HUES48 (cell line): ENCODE results near the gene ADCY6.

Experiments
- H3K27ac ChIP-seq: one replicate; pipeline ENCODE4 v1.7.0; 2013; ENCODE audit warnings: low read depth, low read length, inconsistent platforms
- H3K27me3 ChIP-seq: 2 replicates; pipeline ENCODE4 v1.6.1; 2013; ENCODE audit warnings: mild to moderate bottlenecking, low read length; ENCODE audit not compliant: control insufficient read depth, insufficient read depth
- H3K36me3 ChIP-seq: 2 replicates; pipeline ENCODE4 v1.6.1; 2013; ENCODE audit warnings: low read length; ENCODE audit not compliant: control insufficient read depth, insufficient read depth
- H3K4me1 ChIP-seq: 2 replicates; pipeline ENCODE4 v1.6.1; 2013; ENCODE audit warnings: mild to moderate bottlenecking, low read length; ENCODE audit not compliant: control insufficient read depth, insufficient read depth
- H3K4me3 ChIP-seq: 2 replicates; pipeline ENCODE4 v1.5.1; 2013; ENCODE audit warnings: mild to moderate bottlenecking, low read depth, low read length
- H3K9ac ChIP-seq: 2 replicates; pipeline ENCODE4 v1.6.1; 2013; ENCODE audit warnings: mild to moderate bottlenecking, low read depth, low read length, moderate library complexity
- H3K9me3 ChIP-seq: 2 replicates; pipeline ENCODE4 v1.6.1; 2013; ENCODE audit warnings: low read length; ENCODE audit not compliant: control insufficient read depth, insufficient read depth

Gene ADCY6

DNA sequence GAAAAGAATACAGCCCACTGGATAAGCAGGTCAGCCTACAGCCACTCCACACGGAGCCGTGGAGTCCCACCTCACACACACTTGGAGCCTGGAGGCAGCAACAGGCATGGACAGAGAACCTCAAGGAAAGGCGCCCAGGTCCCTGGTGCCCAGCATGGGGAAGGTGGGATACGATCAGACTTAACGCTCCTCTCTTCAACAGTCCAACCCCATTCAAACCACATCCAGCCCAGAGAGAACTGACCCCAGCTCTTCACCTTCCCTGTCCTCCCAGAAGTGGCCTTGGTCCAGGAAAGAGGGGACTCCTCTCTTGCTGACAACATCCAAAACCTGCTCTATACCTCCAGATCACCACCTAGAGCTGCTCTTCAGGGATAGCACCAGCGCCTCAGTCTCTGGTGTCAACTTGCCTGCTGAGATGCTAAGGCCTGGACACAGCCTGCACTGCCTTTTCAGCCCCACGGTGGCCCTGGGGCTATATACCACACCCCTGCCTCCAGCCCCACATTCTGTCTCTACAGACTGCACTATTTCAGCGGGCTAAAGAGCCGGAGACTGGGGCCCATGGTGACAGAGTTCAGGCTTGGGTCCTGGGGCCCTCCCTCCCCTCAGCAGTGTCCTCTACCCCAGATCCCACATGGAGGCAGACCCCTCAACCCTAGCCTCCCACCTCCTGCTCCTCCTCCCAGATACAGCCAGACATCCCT lies 7.0 kb downstream of the ADCY6 start:
- Histone ChIP-seq H3K4me3 (no peak overlapping the region), H3K27me3 (no peaks in the 10 kb centered on the region), H3K4me1 (peaks cover 15% of the 10 kb centered on the region), H3K36me3 (no peaks in the 10 kb centered on the region), H3K27ac (no peak overlapping the region), H3K9me3 (no peaks in the 10 kb centered on the region), H3K9ac (no peak overlapping the region)

DNA sequence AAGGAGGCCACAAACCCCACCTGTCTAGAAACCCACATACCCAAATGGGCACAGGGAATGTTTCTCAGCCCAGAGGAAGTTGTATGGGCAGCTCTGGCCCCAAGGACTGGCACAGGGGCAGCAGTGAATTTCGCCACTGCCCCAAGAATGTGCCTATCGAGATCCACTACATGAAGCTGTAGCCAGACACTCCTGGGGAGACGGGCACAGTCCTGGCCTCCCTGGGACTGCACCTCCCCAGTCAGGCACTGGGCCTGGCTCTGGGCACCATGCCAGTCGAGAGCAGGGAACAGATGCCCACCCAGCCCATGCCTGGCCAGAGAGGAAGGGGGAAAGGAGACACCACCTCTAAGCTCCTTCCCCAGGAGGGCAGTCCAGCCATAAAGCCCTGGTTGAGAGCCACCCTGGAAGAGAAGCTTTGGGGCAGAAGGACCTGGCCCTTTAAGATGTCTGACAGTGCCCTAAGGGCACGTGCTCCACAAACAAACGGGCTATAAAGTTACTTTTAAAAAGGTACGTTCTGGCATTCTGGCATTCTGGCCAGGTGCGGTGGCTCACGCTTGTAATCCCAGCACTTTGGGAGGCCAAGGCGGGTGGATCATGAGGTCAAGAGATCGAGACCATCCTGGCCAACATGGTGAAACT lies 8.4 kb downstream of the ADCY6 start:
- Histone ChIP-seq H3K36me3 (0 out of 2 replicates have a peak, but pooled peaks cover 5% of the 10 kb centered on the region), H3K27ac (no peak overlapping the region), H3K27me3 (no peaks in the 10 kb centered on the region), H3K9ac (no peak overlapping the region), H3K9me3 (no peaks in the 10 kb centered on the region), H3K4me3 (no peak overlapping the region), H3K4me1 (peaks cover 15% of the 10 kb centered on the region)

DNA sequence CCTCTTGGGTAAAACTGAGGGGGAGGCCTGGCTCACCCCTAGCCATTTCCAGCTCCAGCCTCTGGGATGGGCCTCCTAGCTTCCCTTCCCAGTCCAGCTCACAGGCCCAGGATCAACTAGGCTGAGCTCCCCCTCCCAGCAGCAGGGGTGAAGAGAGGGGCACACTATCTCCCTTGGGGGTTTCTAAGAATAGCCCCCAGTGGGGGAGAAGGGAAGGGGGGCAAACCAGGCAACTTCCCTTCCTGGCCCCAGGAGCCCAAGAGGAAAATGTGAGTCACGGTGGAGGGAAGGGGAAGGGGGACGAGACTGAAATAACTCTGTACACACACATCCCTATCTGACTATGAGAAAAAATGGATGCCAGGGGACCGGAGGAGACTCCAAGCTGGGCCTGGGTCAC lies 9.0 kb downstream of the ADCY6 start:
- Histone ChIP-seq H3K9ac (no peak overlapping the region), H3K27ac (no peak overlapping the region)

DNA sequence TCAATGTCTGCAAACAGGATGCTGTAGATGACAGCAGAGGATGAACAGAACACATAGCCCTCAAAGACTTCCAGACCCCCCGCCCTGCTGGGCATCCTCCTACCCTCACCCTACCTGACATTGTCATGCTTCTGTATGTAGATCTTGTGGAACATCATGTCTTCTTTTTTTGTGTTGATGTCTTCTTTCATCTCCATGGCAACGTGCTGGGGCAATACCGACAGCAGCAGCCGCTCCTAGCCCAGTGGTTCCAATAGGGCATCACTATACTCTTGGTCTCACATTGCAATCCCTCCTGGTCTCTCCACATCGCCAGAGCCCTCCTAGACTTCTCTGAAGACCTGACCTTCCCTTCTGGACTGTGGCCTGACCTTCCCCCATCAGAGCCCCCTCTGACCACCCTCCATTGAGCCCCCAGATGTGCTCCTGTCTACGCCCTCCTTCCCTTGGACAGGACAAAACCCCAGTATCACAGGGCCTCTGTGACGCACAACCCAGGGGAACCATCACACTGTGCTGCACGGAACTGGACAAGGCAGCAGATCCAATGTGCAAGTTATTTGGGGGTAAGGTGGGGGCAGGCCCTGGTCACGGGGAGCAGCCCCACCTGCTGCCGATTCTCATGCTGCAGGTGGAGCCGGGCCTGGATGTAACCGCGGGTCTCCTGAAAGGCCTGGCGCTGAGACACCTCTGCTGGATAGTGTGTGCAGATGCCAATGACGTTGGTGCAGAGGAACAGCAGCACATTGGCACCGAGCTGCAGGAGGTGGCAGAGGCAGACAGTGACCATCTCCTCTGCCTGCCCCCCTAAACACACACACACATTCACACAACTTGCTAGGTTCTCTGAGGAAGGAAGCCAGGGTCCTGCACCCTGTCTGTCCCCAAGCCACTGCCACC lies 11.1 kb downstream of the ADCY6 start:
- peaks cover 15% of the 10 kb centered on the region for H3K4me1 ChIP-seq
- peaks cover 31% of the 10 kb centered on the region for H3K36me3 ChIP-seq
- no peaks in the 10 kb centered on the region for H3K27me3 ChIP-seq
- H3K9me3 ChIP-seq: no peaks in the 10 kb centered on the region
- H3K4me3 ChIP-seq: no peak overlapping the region
- H3K9ac ChIP-seq: no peak overlapping the region
- no peak overlapping the region for H3K27ac ChIP-seq

More for the DNA sequence above, 9.0 kb downstream of the ADCY6 start:
- H3K27me3 ChIP-seq: no peaks in the 10 kb centered on the region
- no peaks in the 10 kb centered on the region for H3K9me3 ChIP-seq
- H3K36me3 ChIP-seq: peaks cover 11% of the 10 kb centered on the region
- no peak overlapping the region for H3K4me3 ChIP-seq
- H3K4me1 ChIP-seq: peaks cover 15% of the 10 kb centered on the region

DNA sequence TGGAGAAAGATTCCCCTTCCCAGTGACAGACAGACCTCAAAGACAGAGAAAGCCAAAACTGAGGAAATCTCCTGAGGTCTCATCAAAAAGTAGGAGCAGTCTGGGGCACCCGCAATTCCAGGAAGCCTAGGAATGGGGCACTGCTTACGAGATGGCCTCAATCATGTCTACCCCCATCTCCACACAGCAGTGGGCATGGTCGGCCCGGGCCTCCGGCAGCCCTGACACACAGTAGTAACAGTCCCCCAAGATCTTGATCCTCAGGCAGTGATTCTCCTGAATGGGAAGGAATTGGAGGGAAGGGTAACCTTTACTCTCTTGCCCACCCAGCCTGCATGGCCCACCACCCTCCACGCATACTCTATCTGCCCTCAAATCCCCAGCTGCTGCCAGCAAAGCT lies 11.9 kb downstream of the ADCY6 start:
- Histone ChIP-seq H3K9ac (no peak overlapping the region), H3K27me3 (no peaks in the 10 kb centered on the region), H3K4me3 (no peak overlapping the region), H3K9me3 (no peaks in the 10 kb centered on the region), H3K36me3 (peaks cover 39% of the 10 kb centered on the region), H3K27ac (no peak overlapping the region), H3K4me1 (peaks cover 15% of the 10 kb centered on the region)

DNA sequence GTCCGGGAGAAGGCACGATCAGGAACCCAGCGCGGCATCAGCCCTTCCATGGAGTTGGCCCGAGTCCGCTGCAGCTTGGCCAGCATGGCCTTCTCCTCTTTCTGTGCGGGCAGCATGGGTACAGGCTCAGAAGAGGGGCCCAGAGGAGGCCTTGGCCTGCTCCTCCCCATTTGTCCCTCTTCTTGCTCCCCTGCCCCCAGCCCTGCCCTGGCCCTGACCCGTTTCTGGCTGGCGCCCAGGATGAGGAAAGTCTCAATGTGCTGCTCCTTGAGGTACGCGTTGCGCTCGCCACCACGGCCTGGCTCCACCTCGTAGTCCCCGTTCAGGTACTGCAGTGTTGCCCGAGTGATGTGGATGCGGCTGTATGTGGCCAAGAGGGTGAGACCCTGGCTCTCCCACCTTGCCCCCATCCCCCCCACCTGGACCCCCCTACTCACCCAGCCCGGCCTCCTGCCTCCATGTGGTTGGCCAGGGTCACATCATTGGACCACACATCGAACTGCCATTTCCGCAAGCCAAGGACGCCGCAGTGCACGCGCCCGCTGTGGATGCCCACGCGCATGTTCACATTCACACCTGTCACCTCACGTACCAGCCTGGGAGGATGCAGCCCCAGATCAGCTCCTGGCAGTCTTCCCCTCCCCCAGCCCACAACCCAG lies 12.8 kb downstream of the ADCY6 start:
- Histone ChIP-seq H3K9me3 (no peaks in the 10 kb centered on the region), H3K27ac (no peak overlapping the region), H3K27me3 (no peaks in the 10 kb centered on the region), H3K9ac (no peak overlapping the region), H3K36me3 (peaks cover 47% of the 10 kb centered on the region), H3K4me3 (no peak overlapping the region), H3K4me1 (peaks cover 15% of the 10 kb centered on the region)

DNA sequence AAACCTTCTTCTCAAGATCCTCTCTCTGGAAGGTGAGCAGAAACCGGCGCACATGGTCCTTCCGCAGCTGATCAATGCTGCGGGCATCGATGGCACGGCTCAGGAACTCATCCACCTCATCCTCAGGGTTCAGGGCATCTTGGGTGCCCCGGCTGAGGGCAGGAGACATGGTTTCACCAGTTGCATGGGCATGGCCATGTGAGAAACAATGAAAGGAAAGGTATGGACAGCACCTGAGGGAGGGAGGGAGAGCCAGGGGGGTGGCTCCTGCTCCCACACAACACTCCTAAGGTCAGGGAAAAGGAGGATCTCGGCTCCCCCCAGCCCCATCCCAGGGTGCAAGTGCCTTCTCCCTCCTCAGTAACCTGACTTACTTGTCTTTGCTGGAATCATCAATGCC lies 13.6 kb downstream of the ADCY6 start:
- no peaks in the 10 kb centered on the region for H3K9me3 ChIP-seq
- peaks cover 55% of the 10 kb centered on the region for H3K36me3 ChIP-seq
- H3K27ac ChIP-seq: no peak overlapping the region
- H3K4me1 ChIP-seq: peaks cover 15% of the 10 kb centered on the region
- H3K4me3 ChIP-seq: no peak overlapping the region
- no peaks in the 10 kb centered on the region for H3K27me3 ChIP-seq
- no peak overlapping the region for H3K9ac ChIP-seq

DNA sequence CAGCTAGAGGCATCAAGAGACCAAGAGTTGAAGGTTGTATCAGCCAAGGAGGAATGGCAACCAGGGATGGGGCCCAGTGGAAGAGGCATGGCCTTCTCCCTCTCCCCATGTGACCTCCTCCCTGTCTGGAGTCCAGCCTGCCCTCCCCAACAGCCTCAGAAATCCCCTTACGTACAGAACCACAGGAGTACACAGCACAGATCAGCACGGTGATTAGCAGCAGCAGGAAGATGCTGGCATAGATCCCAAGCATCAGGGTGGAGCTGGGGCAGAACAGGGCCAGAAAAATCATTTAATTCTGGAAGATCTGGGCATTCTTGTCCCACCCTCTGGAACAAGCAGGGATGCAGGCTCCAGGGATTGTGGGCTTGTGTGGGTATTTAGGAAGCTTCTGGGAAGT lies 14.4 kb downstream of the ADCY6 start:
- peaks cover 55% of the 10 kb centered on the region for H3K36me3 ChIP-seq
- H3K9me3 ChIP-seq: no peaks in the 10 kb centered on the region
- H3K27me3 ChIP-seq: no peaks in the 10 kb centered on the region
- no peak overlapping the region for H3K4me3 ChIP-seq
- H3K27ac ChIP-seq: no peak overlapping the region
- no peak overlapping the region for H3K9ac ChIP-seq
- H3K4me1 ChIP-seq: peaks cover 15% of the 10 kb centered on the region

DNA sequence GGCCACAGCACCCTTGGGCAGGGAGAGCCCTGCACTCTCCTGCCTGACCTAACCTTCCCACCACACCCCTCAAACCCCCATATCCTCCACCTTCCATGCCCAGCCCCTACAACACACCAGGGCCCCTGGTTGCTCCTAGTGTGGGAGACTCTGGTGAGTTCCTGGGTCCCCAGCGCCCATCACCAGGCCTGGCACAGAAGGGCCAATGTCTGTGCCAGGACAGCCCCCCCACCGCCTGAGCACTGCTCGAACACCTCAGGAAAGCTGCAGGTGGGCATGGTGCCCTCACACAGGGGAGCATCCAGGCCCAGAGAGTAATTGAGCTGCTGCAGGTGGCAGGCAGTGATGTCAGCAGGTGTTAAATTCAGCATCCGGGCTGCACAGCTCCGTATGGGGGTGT lies 15.2 kb downstream of the ADCY6 start:
- no peak overlapping the region for H3K9ac ChIP-seq
- H3K4me1 ChIP-seq: peaks cover 20% of the 10 kb centered on the region
- H3K9me3 ChIP-seq: no peaks in the 10 kb centered on the region
- H3K27ac ChIP-seq: no peak overlapping the region
- no peak overlapping the region for H3K4me3 ChIP-seq
- H3K27me3 ChIP-seq: no peaks in the 10 kb centered on the region
- H3K36me3 ChIP-seq: peaks cover 59% of the 10 kb centered on the region

DNA sequence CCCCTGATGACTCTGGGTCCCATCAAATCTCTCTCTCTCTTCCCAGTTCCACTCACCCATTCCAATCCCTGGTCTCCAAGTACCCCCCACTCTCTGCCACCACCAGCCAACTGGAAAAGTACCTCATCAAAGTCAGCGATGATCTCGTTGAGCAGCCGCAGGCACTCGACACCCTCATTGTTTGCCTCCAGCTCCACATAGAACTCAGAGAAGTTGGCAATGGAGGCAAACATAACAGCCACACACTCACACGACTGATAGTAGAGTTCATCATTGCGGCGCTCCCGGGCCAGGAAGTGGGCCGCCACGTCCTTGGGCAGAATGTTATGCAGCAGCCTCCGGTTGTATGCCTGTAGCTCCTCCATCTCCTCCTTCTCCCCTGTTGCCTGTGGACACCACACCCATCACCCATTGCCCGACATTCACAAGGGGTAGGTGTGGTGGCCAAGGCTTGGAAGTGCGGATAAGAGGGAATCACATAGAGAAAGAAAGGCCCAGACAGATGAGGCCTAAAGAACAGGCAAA lies 17.2 kb downstream of the ADCY6 start:
- peaks cover 61% of the 10 kb centered on the region for H3K36me3 ChIP-seq

More for the DNA sequence above, 17.2 kb downstream of the ADCY6 start:
- H3K9me3 ChIP-seq: no peaks in the 10 kb centered on the region
- no peak overlapping the region for H3K27ac ChIP-seq
- no peaks in the 10 kb centered on the region for H3K27me3 ChIP-seq
- peaks cover 14% of the 10 kb centered on the region; the same call in 1 of the 2 replicates for H3K4me1 ChIP-seq
- no peak overlapping the region for H3K4me3 ChIP-seq
- no peak overlapping the region for H3K9ac ChIP-seq
